Omental fat pad (tissue), 4 donors: ENCODE measurements around the gene CELF4. TPM values are rescaled to one million over a fixed set of nuclear protein-coding genes. Genes with fewer than 3 reads are reported as not detected.

ENCODE experiments used
- ATAC-seq: fragments of 150-250 bp; one replicate; pipeline ENCODE4 v1.9.1; 2016; ENCODE audit warnings: mild to moderate bottlenecking, moderate library complexity; ENCODE audit not compliant: low FRiP score
- DNase-seq: peaks from one replicate; pipeline ENCODE4 v3.0.0-alpha.2; 2019; ENCODE audit warnings: low spot score
- total RNA-seq, 4 donors: library from RNA; depleted of rRNA; stranded (reverse); fragments of >200 nt; gene quantifications; one replicate each; pipeline ENCODE4 v1.1.0, GENCODE V29; 2016
- TF ChIP-seq, protein P1 (sequence below), 3 donors: fragments of 450-650 bp; IDR thresholded peaks; one replicate each; pipeline ENCODE4 v1.5.1; 2016 to 2017; ENCODE audit warnings: antibody characterized with exemption in 3 of 3, mild to moderate bottlenecking in 3 of 3, moderate library complexity in 2 of 3

The CELF4 gene
- total RNA-seq, 4 donors from 2014 or later, result 0.37 to 0.47 TPM; not detected in 2

DNA sequence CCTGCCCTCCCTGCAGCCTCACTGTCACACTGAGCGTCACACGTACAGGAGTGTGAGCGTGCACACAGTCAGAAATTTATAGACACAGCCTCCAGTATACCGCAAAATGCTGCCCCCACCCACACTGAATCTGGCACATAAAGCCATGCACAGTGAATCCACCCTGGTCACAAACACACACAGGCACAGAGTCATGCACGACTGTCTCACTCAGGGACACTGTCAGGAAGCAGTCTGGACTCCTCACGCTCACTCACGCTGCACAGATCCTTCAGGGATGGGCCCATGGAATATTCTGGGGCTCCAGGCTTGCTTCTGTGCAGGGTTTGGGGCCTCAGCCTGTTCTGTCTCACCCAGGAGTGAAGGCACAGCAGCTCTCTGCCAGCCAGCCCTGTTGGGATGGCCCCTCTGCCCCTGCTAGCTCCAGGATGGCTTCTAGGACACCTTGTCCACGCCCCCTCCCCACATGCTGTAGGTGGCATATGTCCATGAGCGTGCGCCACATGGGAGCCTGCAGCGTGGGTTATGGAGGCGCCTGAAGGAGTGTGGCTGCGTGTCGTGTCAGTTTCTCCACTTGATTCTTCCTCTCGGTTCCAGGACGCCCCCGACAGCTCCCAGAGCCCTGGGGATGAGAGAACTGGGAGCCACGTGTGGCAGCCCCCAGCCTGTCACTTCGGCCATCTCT is 175.8 kb downstream of the CELF4 start:
- TF ChIP-seq, protein P1, sequence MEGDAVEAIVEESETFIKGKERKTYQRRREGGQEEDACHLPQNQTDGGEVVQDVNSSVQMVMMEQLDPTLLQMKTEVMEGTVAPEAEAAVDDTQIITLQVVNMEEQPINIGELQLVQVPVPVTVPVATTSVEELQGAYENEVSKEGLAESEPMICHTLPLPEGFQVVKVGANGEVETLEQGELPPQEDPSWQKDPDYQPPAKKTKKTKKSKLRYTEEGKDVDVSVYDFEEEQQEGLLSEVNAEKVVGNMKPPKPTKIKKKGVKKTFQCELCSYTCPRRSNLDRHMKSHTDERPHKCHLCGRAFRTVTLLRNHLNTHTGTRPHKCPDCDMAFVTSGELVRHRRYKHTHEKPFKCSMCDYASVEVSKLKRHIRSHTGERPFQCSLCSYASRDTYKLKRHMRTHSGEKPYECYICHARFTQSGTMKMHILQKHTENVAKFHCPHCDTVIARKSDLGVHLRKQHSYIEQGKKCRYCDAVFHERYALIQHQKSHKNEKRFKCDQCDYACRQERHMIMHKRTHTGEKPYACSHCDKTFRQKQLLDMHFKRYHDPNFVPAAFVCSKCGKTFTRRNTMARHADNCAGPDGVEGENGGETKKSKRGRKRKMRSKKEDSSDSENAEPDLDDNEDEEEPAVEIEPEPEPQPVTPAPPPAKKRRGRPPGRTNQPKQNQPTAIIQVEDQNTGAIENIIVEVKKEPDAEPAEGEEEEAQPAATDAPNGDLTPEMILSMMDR (IDR thresholded peaks at IDR 0.05), result no peak
- DNase-seq, result no peak
- ATAC-seq, result no peak

DNA sequence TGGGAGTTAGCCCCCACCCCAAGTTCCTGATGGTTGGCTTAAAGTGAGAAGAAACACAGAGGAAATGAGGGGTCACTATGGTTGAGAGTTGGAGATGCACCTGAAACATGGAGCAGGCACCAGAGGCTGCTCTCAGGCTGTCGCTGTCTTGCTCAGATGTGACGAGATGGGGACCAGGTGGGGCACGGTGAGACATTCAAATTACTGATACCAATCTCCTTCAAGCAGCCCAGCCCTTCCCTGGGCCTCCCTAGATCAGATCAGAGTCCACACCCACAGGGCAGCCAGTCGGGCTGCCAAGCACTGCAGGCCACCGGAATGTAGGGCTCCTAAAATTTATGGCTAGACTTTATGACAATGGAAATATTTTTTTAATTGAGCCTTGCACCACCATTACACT is 176.6 kb downstream of the CELF4 start:
- TF ChIP-seq, protein P1 (IDR thresholded peaks at IDR 0.05), result no peak
- ATAC-seq (no peak), DNase-seq (no peak)

DNA sequence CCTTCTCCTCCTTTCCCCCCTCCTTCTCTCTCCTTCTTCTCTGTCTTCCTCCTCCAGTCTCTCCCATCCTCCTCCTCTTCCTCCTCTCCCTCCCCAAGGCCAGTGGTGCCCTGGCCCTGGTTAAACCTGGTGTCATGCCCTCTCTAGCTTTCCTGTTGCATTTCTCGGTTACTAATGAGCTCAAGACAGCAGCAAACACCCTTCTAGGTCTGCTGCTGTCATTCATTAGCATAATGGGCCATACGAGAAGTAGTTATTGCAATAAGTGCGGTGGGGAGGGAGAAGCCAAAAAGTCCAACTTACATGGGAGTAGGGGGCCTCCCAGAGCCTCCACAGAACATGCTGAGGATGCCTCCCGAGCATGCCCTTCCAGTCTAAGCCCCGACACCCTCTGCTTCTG is 177.2 kb downstream of the CELF4 start:
- DNase-seq (no peak), ATAC-seq (no peak)
- TF ChIP-seq, protein P1 (IDR thresholded peaks at IDR 0.05), result no peak

DNA sequence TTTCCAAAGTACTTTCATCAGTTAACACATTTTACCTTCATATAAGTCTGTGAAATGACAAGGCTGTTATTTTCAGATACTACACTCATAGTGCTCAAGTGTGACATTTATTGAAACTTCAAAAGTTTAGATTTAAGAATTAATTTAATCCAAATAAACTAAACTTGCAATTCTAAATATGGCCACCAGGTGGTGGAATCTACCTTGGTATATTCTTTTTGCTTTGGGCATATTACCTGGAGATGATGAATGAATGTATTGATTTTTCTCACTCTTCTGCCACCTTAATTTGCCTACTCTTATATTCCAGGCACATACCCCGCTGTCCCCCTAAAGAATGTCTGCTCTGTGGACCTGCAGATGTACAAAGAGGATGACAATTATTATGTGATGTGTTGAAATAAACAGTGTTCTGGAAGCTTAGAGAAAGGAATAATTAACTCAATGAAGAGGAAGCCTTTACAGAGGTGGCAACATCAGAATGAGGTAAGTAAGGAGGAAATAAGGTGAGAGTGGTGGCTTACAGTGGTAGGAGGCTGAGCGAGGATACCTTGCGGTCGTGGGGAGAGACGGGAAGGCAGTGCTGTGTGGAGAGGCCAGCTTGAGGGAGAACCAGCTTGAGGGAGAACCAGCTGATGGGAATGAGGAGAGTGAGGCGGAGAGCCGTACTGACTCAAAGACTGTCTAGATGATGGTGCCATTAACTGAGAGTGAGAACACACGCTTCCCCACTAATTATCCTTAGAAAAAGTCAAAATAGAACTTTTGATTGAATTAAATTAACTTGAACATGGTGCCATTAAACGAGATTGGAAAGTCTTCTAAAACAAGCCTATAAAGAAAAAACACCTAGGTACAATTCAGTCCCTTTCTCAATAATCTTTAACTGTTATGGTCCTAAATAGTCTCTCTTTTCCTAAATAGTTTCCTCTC is 179.5 kb downstream of the CELF4 start:
- DNase-seq, result no peak
- no peak for ATAC-seq
- TF ChIP-seq, protein P1 (IDR thresholded peaks at IDR 0.05), result peak in 1 of 3 donors; percentile 4

DNA sequence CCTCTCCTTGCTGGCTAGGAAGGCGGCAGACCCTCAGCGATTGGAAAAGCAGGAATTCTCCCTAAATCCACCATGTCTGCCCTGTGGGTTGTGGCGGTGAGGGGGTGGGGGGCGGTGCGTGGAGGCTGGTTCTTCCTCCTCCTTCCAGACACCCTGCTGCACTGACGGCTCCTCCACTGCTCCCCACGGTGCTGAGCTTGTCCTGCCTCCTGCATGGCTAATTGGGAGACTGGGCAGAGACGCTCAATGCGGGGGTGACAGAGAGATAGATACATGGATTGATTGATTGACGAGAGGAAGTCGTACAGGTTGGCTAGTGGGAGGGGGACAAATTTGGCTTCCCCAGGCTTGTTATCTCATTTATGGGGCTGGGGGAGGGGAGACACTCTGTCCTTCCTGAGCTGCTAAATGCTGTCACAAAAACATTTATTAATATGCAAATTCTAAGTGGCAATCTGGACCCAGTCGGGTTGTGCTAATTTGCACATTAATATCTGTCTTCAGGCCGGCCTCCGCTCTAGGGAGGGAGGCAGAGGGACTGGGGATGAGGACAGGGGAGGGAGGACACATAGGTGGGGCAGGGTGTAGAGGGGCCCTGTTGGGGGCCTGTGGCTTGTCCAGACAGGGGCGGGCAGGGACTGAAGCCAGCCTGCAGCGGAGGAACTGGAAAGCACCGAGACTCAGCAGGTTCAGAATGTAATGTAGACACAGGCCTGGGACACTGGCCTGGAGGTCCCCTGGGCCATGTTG is 181.6 kb downstream of the CELF4 start:
- ATAC-seq (no peak), DNase-seq (no peak)
- TF ChIP-seq, protein P1 (IDR thresholded peaks at IDR 0.05), result no peak

DNA sequence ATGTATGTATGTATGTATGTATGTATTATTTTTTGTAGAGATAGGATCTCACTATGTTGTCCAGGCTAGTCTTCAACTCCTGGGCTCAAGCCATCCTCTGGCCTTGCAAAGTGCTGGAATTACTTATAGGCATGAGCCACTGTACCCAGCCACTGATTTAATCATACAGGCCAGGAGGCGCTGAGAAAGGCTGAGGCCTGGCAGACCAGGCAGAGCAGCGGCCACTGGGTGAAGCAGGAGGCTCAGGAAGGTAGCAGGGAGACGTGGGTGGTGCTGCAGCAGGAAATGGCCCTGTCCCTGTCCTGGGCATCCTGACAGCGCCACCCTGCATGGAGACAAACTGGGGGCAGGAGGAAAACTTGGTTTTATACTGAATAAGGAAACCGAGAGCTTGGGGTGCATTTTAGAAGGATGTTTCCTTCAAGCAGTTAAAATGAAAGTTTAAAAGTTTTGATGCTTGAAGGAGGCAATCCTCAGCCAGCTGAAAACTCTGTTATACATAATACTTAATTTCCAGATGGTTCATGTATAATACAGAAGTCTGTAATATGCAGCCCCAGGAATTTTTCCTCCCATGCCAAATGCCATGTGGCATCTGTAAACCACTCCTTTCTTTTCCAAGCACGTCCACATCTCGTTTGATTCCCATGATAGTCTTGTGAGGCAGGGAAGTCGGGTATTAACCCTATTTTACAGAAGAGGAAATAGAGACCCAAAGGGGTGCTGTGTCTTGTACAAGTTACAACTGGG is 182.4 kb downstream of the CELF4 start:
- DNase-seq, result no peak
- TF ChIP-seq, protein P1 (IDR thresholded peaks at IDR 0.05), result no peak
- ATAC-seq, result no peak
